NCI-H1436 (cell line): ENCODE results near the gene TGFBRAP1.

Source experiments
- DNase-seq: peaks from one replicate; lab custom pipeline; 2025; lab: John Stamatoyannopoulos, UW

Gene TGFBRAP1

GRCh38 chr2:105313877-105314276, 15.7 kb downstream of the TGFBRAP1 start:
- no peak for DNase-seq

GRCh38 chr2:105309147-105309545, 20.4 kb downstream of the TGFBRAP1 start:
- no peak for DNase-seq

GRCh38 chr2:105308382-105309146, 21.0 kb downstream of the TGFBRAP1 start:
- DNase-seq: no peak

GRCh38 chr2:105307962-105308361, 21.6 kb downstream of the TGFBRAP1 start:
- no peak for DNase-seq

- DNase-seq: no peak
Observed at GRCh38 chr2:105307550-105307949, 22.0 kb downstream of the TGFBRAP1 start.

GRCh38 chr2:105307146-105307545, 22.4 kb downstream of the TGFBRAP1 start:
- DNase-seq: no peak

GRCh38 chr2:105301646-105302045, 27.9 kb downstream of the TGFBRAP1 start:
- DNase-seq: no peak

GRCh38 chr2:105299290-105299689, 30.2 kb downstream of the TGFBRAP1 start:
- DNase-seq: no peak

- DNase-seq: no peak
Observed at GRCh38 chr2:105298017-105298416, 31.5 kb downstream of the TGFBRAP1 start.

- no peak for DNase-seq
Observed at GRCh38 chr2:105297216-105297615, 32.3 kb downstream of the TGFBRAP1 start.

- DNase-seq: no peak
Observed at GRCh38 chr2:105296017-105296611, 33.4 kb downstream of the TGFBRAP1 start.

- no peak for DNase-seq
Observed at GRCh38 chr2:105294844-105295481, 34.6 kb downstream of the TGFBRAP1 start.

GRCh38 chr2:105294046-105294445, 35.5 kb downstream of the TGFBRAP1 start:
- DNase-seq: no peak

GRCh38 chr2:105291981-105292380, 37.6 kb downstream of the TGFBRAP1 start:
- DNase-seq: no peak

- no peak for DNase-seq
Observed at GRCh38 chr2:105290981-105291660, 38.4 kb downstream of the TGFBRAP1 start.

GRCh38 chr2:105288133-105288532, 41.4 kb downstream of the TGFBRAP1 start:
- DNase-seq: no peak

GRCh38 chr2:105287692-105288091, 41.8 kb downstream of the TGFBRAP1 start:
- no peak for DNase-seq

- no peak for DNase-seq
Observed at GRCh38 chr2:105283532-105283931, 46.0 kb downstream of the TGFBRAP1 start.

GRCh38 chr2:105280281-105280680, 49.3 kb downstream of the TGFBRAP1 start:
- no peak for DNase-seq

- no peak for DNase-seq
Observed at GRCh38 chr2:105279126-105279525, 50.4 kb downstream of the TGFBRAP1 start.

- DNase-seq: no peak
Observed at GRCh38 chr2:105278654-105279053, 50.9 kb downstream of the TGFBRAP1 start.

- no peak for DNase-seq
Observed at GRCh38 chr2:105274046-105274445, 55.5 kb downstream of the TGFBRAP1 start.

- DNase-seq: no peak
Observed at GRCh38 chr2:105272176-105272575, 57.4 kb downstream of the TGFBRAP1 start.
